HCT116 (cell line): Measurements from ENCODE around the gene CLCA4. TPM values are rescaled to one million over a fixed set of nuclear protein-coding genes. Genes with fewer than 3 reads are reported as not detected.

Experiments used
- ATAC-seq: fragments of 200-7000 bp; cut with Tn5 transposase; 2 replicates; pipeline ENCODE4 v1.9.1; 2020; ENCODE audit warnings: mild to moderate bottlenecking, moderate library complexity
- BruUV-seq: library from RNA; stranded (reverse); fragments of 400-500 nt; replicated peaks from 2 replicates; lab custom pipeline; 2021; lab: Mats Ljungman, UMichigan
- CTCF ChIA-PET: fragments of 300-600 bp; sonication (Branson Sonifier 250); formaldehyde crosslinking; loops from one replicate; lab custom pipeline; 2021; ENCODE audit warnings: antibody characterized with exemption; lab: Charles Lee
- POLR2A ChIA-PET: fragments of 300-600, 350-600 bp; sonication (Branson Sonifier 250); formaldehyde crosslinking; loops from one replicate; lab custom pipeline; 2021; ENCODE audit warnings: antibody characterized with exemption; lab: Charles Lee
- RAD21 ChIA-PET, 2 experiments: fragments of 300-600 bp; sonication (Branson Sonifier 250); formaldehyde crosslinking; loops; one replicate each; lab custom pipeline; 2023; ENCODE audit warnings: low total read pairs in 2 of 2; ENCODE audit not compliant: uncharacterized antibody in 2 of 2, unreplicated experiment in 2 of 2, low non-redundant PET in 1 of 2; lab: Charles Lee
- DNase-seq: peaks from one replicate; pipeline ENCODE4 v3.0.0-alpha.2; 2010; ENCODE audit warnings: low read depth, low spot score
- H2AFZ ChIP-seq: fragments of 200-600 bp; shearing (Covaris generic), sonication (generic); 2 replicates; pipeline ENCODE4 v1.6.1; 2017; ENCODE audit warnings: low read depth, mixed run types, mixed read lengths, antibody characterized with exemption, low read length; ENCODE audit not compliant: poor library complexity, severe bottlenecking
- H3K27ac ChIP-seq: 2 replicates; pipeline ENCODE4 v1.5.1; 2012; ENCODE audit warnings: low read depth, low read length
- H3K27me3 ChIP-seq: fragments of 200-600 bp; sonication (generic); 2 replicates; pipeline ENCODE4 v1.6.1; 2016; ENCODE audit warnings: mixed run types, low read length, mixed read lengths; ENCODE audit not compliant: insufficient read depth
- H3K36me3 ChIP-seq, 2 experiments: fragments of 200-500 bp in 1 of 2; fragments of 200-600 bp in 1 of 2; sonication (Bioruptor generic) in 1 of 2; sonication (generic) in 1 of 2; 2 replicates each; pipeline versions ENCODE4 v1.5.1 to v1.6.1; 2014 to 2016; ENCODE audit warnings: low read length in 2 of 2, inconsistent platforms in 1 of 2, mixed read lengths in 1 of 2, mixed run types in 1 of 2; ENCODE audit not compliant: insufficient read depth in 2 of 2, control insufficient read depth in 1 of 2
- H3K4me1 ChIP-seq, 2 experiments: fragments of 200-600 bp in 1 of 2; sonication (generic) in 1 of 2; 2 replicates each; pipeline versions ENCODE4 v1.5.1 to v1.6.1; 2012 to 2017; ENCODE audit warnings: low read length in 2 of 2, inconsistent platforms in 1 of 2, mild to moderate bottlenecking in 1 of 2, mixed read lengths in 1 of 2, mixed run types in 1 of 2, moderate library complexity in 1 of 2; ENCODE audit not compliant: insufficient read depth in 2 of 2, control insufficient read depth in 1 of 2
- H3K4me2 ChIP-seq: fragments of 200-600 bp; sonication (generic); 2 replicates; pipeline ENCODE4 v1.6.1; 2017; ENCODE audit warnings: mixed run types, low read length, mixed read lengths
- H3K4me3 ChIP-seq, 2 experiments: fragments of 200-600 bp in 1 of 2; sonication (generic) in 1 of 2; replicated peaks in 1 of 2; 2 replicates each; pipeline ENCODE4 v1.5.1; 2011 to 2016; ENCODE audit warnings: low read length in 2 of 2, control low read depth in 1 of 2, low read depth in 1 of 2, mild to moderate bottlenecking in 1 of 2, mixed read lengths in 1 of 2, mixed run types in 1 of 2
- H3K79me2 ChIP-seq: fragments of 200-600 bp; sonication (generic); 2 replicates; pipeline ENCODE4 v1.6.1; 2017; ENCODE audit warnings: mild to moderate bottlenecking, mixed run types, low read length, moderate library complexity, mixed read lengths; ENCODE audit not compliant: insufficient read depth
- H3K9ac ChIP-seq: fragments of 200-600 bp; sonication (generic); 2 replicates; pipeline ENCODE4 v1.6.1; 2016; ENCODE audit warnings: low read length, mixed read lengths
- H3K9me2 ChIP-seq: fragments of 200-600 bp; sonication (generic), shearing (Covaris generic); 2 replicates; pipeline ENCODE4 v1.6.1; 2017; ENCODE audit warnings: mixed run types, mild to moderate bottlenecking, moderate library complexity; ENCODE audit not compliant: insufficient read depth
- H3K9me3 ChIP-seq, 2 experiments: fragments of 200-500 bp in 1 of 2; fragments of 200-600 bp in 1 of 2; sonication (Bioruptor generic) in 1 of 2; sonication (generic) in 1 of 2; 2 replicates each; pipeline ENCODE4 v1.6.1; 2014 to 2017; ENCODE audit warnings: low read length in 2 of 2, mixed read lengths in 2 of 2, inconsistent platforms in 1 of 2, low read depth in 1 of 2, mild to moderate bottlenecking in 1 of 2, mixed run types in 1 of 2, moderate library complexity in 1 of 2; ENCODE audit not compliant: control insufficient read depth in 1 of 2, insufficient read depth in 1 of 2
- H4K20me1 ChIP-seq: fragments of 200-600 bp; sonication (generic), shearing (Covaris generic); 2 replicates; pipeline ENCODE4 v1.6.1; 2017; ENCODE audit warnings: mixed run types, mild to moderate bottlenecking, moderate library complexity; ENCODE audit not compliant: insufficient read depth
- ATF3 ChIP-seq: IDR thresholded peaks from 2 replicates; pipeline ENCODE4 v1.6.1; 2012
- CEBPB ChIP-seq: IDR thresholded peaks from 2 replicates; pipeline ENCODE4 v1.6.1; 2012; ENCODE audit warnings: low read depth
- CTCF ChIP-seq, 3 experiments: fragments of 200-600 bp in 1 of 3; sonication (generic) in 1 of 3; IDR thresholded peaks in 2 of 3; conservative IDR thresholded peaks in 1 of 3; 2 replicates each; pipeline ENCODE4 v1.5.1; 2012 to 2017; ENCODE audit warnings: low read depth in 2 of 3, low read length in 2 of 3, antibody characterized with exemption in 1 of 3, borderline replicate concordance in 1 of 3, control low read depth in 1 of 3, mild to moderate bottlenecking in 1 of 3, mixed read lengths in 1 of 3, mixed run types in 1 of 3, moderate library complexity in 1 of 3; ENCODE audit not compliant: insufficient read depth in 1 of 3
- ELF1 ChIP-seq: IDR thresholded peaks from 2 replicates; pipeline ENCODE4 v1.6.1; 2012; ENCODE audit warnings: low read depth, borderline replicate concordance
- EZH2 ChIP-seq: fragments of 200-600 bp; sonication (generic); IDR thresholded peaks from 2 replicates; pipeline ENCODE4 v1.6.1; 2017; ENCODE audit warnings: antibody characterized with exemption, mixed run types
- FOSL1 ChIP-seq: IDR thresholded peaks from 2 replicates; pipeline ENCODE4 v1.6.1; 2012; ENCODE audit warnings: low read depth
- JUND ChIP-seq: IDR thresholded peaks from 2 replicates; pipeline ENCODE4 v1.6.1; 2012
- POLR2A ChIP-seq: IDR thresholded peaks from 2 replicates; pipeline ENCODE4 v1.7.0; 2011; ENCODE audit warnings: borderline replicate concordance; ENCODE audit not compliant: insufficient read depth, insufficient read length; ENCODE audit errors: extremely low read depth
- SIN3A ChIP-seq: IDR thresholded peaks from 2 replicates; pipeline ENCODE4 v1.6.1; 2012; ENCODE audit warnings: low read depth
- SP1 ChIP-seq: IDR thresholded peaks from 2 replicates; pipeline ENCODE4 v1.6.1; 2012; ENCODE audit warnings: low read depth
- SRF ChIP-seq: IDR thresholded peaks from 2 replicates; pipeline ENCODE4 v1.6.1; 2012; ENCODE audit warnings: low read depth
- TCF7L2 ChIP-seq: IDR thresholded peaks from 2 replicates; pipeline ENCODE4 v1.7.0; 2011; ENCODE audit warnings: borderline replicate concordance, inconsistent platforms; ENCODE audit not compliant: insufficient read depth, insufficient read length; ENCODE audit errors: extremely low read depth
- YY1 ChIP-seq: IDR thresholded peaks from 2 replicates; pipeline ENCODE4 v1.6.1; 2011; ENCODE audit warnings: low read length, low read depth, moderate library complexity, mild to moderate bottlenecking; ENCODE audit not compliant: insufficient replicate concordance; ENCODE audit errors: extremely low read depth
- ZBTB33 ChIP-seq: IDR thresholded peaks from 2 replicates; pipeline ENCODE4 v1.6.1; 2011; ENCODE audit warnings: mild to moderate bottlenecking, low read length, moderate library complexity; ENCODE audit not compliant: insufficient replicate concordance; ENCODE audit errors: extremely low read depth
- ZFX ChIP-seq: fragments of 450-650 bp; IDR thresholded peaks from 2 replicates; pipeline ENCODE4 v1.6.1; 2017
- ZNF274 ChIP-seq: fragments of 200-500 bp; sonication (Bioruptor generic); IDR thresholded peaks from 2 replicates; pipeline ENCODE4 v1.6.1; 2014; ENCODE audit warnings: mild to moderate bottlenecking, low read depth, low read length, inconsistent platforms
- intact Hi-C: fragments of 100-400 bp; cut with micrococcal nuclease; formaldehyde crosslinking; loops from 2 replicates; pipeline ENCODE4 v1.10.0; 2022
- total RNA-seq: library from RNA; stranded (reverse); gene quantifications from one replicate; pipeline ENCODE4 v1.2.1, GENCODE V29; 2021; ENCODE audit not compliant: unreplicated experiment

The CLCA4 gene
- total RNA-seq, 1 experiment from 2014 or later: not detected

- no peak overlapping the region for H3K27ac ChIP-seq
- no peaks in the 10 kb centered on the region for H3K79me2 ChIP-seq
- intact Hi-C loops: no loop called here
- no peak overlapping the region for H3K4me2 ChIP-seq
- TF ChIP-seq EZH2 (no peak), ZNF274 (no peak), CTCF (IDR thresholded peaks at IDR 0.05 in 2 of 3, conservative IDR thresholded peaks at IDR 0.05 in 1 of 3; ENCODE audit: borderline replicate concordance in 1 of 3, insufficient read depth in 1 of 3, low read depth in 2 of 3, low read length in 2 of 3) (no peak), SIN3A (no peak), SRF (no peak), YY1 (no peak), FOSL1 (no peak), ELF1 (no peak), ZBTB33 (no peak), JUND (no peak), CEBPB (no peak), POLR2A (no peak), ZFX (no peak), SP1 (no peak), TCF7L2 (no peak), ATF3 (no peak)
- POLR2A ChIA-PET: no interaction called here
- H2AFZ ChIP-seq: no peak overlapping the region
- no TSS peak for BruUV-seq
- CTCF ChIA-PET: no interaction called here
- H3K27me3 ChIP-seq: no peaks in the 10 kb centered on the region
- ATAC-seq: no peak
- no peaks in the 10 kb centered on the region for H3K36me3 ChIP-seq
- RAD21 ChIA-PET: no interaction called here
- H3K4me3 ChIP-seq: no peak overlapping the region
- H4K20me1 ChIP-seq: no peaks in the 10 kb centered on the region
- DNase-seq: no peak
- no peaks in the 10 kb centered on the region for H3K4me1 ChIP-seq
- no peak overlapping the region for H3K9ac ChIP-seq
- H3K9me3 ChIP-seq: no peaks in the 10 kb centered on the region
- no peaks in the 10 kb centered on the region for H3K9me2 ChIP-seq
These were observed 19.6 kb upstream of the CLCA4 start for GRCh38 chr1:86527306-86527705.
